Activated effector memory CD4-positive, alpha-beta T cell treated with anti-CD3 and anti-CD28 coated beads, Interleukin-2, amount 50 U/mL, for 16 hours (primary cell): Measurements from ENCODE around the gene GEMIN7.
"Not testable (repeated sequence)": the region's sequence is repeated elsewhere in the genome, so short reads cannot be mapped to it uniquely, and the experiment has no call there.

Source experiments
- DNase-seq: peaks from one replicate; pipeline ENCODE4 v3.0.0-alpha.2; 2020

Gene GEMIN7

DNA sequence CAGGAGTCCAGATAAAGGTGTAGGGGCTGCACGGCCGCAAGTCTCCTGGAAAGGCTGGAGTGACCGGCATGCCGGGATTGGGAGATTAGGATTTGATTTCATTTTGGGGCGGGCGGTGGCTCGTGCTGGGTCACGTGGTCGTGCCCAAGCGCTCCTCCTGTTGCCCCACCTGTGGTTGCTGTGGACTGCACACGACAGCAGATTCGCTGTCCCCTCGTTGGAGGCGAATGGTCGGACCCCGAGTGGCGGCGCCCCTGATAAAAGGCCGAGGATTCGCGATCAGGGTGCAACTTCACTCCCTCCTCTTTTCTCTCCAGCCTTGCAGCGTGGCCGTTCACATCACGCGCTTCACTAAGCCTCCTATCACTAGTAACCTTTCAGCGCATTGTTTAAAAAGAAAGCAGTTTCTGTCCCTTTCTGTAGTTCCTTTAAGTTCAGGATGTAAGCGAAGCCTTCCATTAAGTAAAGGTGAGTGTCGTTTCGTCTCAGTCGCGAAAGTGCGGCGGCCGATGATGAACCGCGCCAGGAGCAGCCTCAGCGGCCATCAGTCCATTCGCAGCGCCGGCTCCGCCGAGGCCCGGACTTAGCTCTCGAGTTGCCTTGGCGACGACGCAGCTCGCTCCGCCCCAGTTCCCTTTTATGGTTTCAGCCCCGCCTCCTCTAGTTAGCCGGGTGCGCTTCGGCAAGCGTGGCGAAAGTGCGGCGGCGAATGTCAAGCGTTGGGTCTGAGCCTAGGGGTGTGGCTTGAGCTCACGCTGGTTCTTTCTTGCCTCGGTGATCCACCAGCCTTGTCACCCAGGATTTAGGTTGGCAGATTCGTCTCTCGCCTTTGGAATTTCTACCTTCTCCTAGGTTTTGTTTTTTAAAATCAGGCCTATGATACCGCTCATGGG is 12.2 kb downstream of the GEMIN7 start:
- peak; percentile 99 for DNase-seq

DNA sequence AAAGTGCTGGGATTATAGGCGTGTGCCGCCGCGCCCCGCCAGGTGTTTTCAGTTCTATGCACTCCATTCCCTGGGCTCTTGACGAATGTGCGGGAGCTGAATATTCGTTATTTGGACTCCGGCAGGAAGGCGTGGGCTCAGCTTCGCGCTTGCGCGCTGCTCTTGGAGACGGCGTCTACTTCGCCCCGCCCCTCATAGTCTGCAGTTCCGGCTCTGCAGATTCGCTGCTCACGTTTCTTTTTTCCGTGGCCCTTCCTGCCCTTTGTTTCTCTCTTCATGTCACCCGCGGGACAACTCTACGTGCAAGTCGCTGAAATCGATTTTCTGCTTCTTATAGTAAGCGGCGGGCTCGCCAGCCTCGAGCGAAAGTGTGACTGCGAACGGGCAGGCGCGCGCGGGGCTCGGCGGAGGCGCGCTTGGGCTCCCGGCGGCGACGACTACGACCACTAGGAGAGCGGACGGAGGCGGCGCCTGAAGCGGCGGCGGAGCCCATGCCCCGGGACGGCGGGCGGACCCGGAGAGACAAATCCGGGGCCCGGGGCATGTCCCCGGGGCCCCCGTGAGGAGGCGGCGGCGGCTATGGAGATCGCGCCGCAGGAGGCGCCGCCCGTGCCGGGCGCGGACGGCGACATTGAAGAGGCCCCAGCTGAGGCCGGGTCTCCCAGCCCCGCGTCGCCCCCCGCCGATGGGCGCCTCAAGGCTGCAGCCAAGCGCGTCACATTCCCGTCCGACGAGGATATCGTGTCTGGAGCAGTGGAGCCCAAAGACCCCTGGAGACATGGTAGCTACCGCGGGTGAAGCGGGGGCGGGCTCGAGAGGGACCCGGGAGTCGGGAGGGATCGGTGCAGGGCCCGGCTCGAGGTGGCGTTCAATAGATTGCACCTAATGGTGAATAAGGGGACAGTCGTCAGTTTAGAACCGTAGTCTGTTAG is 14.0 kb downstream of the GEMIN7 start, which contains the start of gene PPP1R37:
PPP1R37 (plus strand) TSS at position 433 of the 932 bp plus-strand sequence; CDS start at position 580, 147 bp downstream.
- peak; percentile 97 for DNase-seq

- no peak for DNase-seq
Observed at GRCh38 chr19:45094137-45094536, 15.1 kb downstream of the GEMIN7 start.

DNA sequence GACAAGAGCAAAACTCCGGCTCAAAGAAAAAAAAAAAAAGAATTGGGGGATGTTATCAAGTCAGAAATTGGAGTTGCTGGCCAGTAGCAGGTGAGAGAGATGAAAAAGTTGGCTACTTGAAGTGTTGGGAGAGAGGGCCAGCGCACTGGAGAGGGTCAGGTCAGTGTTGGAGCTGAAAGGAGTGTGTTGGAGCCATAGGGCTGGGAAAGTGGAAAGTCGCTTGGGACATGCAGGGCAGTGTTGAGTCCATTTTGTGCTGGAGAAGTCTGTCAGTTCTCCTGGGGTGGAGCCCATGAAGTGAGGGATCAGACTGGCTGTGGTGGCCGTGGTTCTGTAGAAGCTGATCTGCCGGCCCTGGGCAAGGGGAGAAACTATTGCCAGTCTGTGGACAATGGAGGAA is 15.6 kb downstream of the GEMIN7 start:
- no peak for DNase-seq

GRCh38 chr19:45095496-45096413 is 16.7 kb downstream of the GEMIN7 start:
- DNase-seq = no peak

GRCh38 chr19:45096700-45097099 is 17.6 kb downstream of the GEMIN7 start:
- DNase-seq = no peak

- no peak for DNase-seq
Observed at GRCh38 chr19:45097450-45097775, 18.4 kb downstream of the GEMIN7 start.

DNA sequence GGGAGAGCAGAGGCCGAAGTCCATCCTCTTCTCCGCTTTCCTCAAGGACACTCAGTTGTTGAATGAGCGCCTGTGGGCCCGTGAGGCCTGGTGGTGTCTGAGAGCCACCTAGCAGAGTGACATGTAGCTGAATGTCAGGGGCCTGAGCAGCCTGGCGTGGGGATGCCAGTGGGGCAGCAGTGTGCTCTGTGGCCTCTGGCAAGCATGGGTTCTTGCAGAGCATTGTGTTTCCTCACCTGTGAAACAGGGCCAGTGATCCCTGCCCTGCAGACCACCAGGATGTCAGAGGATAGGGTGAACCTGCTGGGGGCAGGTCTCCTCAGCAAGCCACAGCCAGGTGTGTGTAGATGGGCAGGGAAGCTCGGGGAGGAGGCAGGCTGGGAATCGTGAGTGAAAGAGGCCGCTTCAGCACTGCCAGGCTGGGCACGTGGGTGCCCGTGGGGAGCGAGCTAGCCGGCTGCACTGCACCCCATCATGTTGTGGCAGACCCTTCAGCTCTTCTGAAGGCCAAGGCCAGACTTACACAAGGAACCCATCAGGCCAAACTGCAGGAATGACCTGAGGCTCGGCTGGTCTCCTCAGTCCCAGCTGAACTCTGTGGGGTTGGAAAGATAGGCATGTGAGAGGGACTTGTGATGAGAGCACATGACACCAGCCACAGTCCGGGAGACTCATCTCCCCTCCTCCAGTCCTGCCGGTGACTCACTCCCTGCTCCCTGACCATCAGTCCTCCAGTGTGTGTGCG is 18.9 kb downstream of the GEMIN7 start:
- DNase-seq = no peak

DNA sequence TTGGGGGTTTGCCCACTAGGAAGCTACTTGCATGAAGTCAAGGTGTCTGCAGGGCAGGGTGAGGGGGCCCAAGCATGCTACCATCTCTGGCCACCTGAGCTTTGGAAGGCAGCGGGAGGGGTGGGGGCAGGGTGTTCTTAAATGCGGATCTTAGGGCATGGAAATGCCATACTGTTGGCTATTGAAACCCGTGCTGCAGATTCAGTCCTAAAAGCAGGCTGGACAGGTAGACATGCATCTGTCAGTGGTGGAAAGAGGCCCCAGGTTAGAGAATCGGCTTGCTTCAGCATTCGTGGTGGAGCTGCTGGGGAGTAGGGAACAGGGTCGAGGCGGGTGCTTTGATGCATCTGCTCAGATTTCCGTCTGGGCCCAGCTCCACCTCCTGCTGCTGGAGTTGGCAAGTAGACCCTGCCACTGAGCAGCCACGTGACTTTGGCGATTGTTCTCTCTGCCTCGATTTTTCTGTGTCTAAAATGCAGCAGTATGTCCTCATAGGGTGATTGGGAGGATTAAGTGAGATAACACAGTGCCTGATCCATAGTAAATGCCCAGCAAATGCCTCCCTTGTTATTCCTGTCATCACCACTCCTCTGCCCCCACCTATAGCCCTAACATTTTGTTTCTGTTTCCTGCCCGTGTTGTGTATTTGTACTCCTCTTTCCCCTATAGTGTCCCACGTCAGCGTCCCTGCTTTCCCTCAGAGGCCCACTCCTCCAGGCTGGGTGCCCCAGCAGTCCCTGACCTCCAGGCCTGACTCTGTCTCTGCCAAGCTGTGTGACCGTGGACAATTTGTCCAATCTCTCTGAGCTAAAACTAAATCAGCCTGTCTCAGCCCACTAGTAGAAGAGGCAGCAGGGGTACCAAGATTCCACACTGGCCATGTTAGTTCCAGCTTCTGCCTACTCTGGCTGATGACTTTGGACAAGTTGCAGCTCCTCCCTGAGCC is 19.7 kb downstream of the GEMIN7 start:
- DNase-seq = no peak

DNA sequence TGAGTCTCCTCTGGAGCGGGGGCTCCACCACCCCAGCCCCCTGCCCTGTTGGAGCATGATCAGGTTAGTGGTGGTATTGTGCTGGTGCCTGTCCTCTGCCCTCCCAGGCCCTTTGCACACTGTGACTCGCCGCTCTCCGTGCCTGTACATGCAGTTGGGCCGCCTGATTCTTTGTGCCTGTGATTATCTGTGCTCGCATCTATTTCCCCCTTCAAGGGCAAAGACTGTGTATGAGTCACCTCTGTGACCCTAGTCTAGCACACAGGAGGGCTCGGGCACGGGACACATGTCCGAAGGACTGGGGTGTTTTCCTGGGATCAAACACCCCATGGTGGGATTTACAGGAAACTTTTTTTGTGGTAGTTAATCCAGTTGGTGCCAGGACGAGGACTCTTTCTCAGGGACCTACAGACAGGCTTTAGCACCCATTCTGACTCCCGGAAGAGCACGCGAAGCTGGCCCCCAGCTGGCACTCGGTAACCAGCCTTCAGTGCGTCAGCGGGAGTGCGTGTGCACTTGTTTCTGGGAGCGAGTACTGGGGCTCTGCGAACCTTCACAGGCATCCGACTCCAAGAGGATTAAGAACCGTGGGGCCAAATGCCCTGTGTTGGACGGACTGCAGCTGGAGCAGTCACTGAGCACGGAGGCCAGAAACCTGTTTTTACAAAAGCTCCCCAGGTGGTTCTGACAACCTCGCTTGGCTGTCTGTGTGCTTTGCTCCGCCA is 20.6 kb downstream of the GEMIN7 start:
- no peak for DNase-seq

DNA sequence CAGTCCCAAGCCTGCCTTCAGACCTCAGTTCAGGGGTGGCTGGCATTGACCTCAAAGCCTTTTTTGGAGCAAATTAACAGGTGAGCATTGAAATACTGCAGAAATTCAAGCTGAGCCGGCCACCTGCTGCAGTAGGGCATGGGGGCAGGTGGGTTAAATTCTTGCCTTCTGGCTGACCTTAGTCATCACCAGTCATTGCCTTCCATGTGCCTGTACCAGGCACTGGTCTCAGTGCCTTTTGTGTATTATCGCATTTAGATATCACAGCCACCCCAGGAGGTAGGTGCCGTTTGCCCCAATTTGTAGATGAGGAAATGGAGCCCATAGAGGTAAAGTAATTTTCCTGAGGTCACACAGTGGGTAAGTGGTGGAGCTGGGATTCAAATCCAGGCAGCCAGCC is 21.1 kb downstream of the GEMIN7 start:
- no peak for DNase-seq

DNA sequence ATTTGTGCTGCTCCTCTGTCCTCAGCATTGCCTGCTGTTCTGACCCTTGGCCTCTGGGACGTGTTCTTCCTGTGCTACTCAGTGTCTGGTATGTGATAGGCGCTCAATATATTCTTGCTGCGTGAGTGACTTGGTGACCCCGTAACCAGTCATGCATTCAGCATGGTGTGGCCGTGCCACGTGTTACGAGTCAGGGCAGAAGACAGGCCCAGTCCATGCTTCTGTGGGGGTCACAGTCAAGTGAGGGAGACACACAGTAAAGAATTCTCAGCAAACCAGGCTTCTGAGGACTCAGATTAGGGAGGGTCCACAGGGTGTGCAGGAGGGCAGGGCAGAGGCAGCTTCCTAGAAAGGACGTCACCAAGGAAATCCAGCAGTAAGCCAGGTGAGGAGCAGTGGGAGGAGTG is 21.8 kb downstream of the GEMIN7 start:
- DNase-seq = no peak

- no peak for DNase-seq
Observed at GRCh38 chr19:45101806-45102205, 22.7 kb downstream of the GEMIN7 start.

GRCh38 chr19:45102481-45102880 is 23.4 kb downstream of the GEMIN7 start:
- no peak for DNase-seq

- peak; percentile 69 for DNase-seq
Observed at GRCh38 chr19:45103156-45103507, 24.1 kb downstream of the GEMIN7 start.

DNA sequence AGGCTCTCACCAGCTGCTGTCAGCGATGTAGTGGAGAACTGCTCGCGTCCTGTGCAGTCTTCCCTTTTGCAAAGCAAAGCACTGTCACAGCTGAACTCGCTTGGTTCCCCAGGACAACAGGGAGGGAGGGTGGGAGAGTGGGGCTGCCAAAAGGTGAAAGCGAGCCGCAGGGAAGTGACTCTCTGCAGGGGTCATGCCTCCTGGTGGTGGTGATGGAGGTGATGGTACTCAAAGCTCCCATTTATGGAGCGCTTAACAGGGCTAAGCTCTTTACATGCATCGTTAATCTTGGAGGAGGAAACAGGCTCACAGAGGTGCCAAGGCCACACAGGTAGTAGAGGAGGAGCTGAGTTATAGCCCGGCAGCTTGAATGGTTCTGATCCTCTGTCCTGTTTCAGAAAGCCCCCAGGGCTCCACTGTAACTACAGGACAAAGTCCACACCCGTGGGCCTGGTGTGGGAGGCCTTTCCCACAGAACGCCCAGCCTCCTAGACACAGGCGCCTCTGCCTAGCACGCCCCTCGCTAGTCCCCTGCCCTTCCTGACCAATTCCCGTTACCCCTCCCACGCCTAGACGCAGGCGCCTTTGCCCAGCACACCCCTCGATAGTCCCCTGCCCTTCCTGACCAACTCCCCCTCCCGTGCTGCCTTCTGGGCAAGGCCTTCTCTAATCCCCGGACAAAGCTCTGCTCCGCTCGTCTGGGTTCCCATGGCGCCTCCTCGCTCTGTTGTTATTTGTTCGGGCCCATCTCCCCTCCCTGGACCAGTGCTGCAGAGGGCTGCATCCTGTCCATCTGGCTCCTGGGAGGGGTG is 24.7 kb downstream of the GEMIN7 start:
- no peak for DNase-seq

GRCh38 chr19:45104658-45105349 is 25.7 kb downstream of the GEMIN7 start:
- DNase-seq = no peak

DNA sequence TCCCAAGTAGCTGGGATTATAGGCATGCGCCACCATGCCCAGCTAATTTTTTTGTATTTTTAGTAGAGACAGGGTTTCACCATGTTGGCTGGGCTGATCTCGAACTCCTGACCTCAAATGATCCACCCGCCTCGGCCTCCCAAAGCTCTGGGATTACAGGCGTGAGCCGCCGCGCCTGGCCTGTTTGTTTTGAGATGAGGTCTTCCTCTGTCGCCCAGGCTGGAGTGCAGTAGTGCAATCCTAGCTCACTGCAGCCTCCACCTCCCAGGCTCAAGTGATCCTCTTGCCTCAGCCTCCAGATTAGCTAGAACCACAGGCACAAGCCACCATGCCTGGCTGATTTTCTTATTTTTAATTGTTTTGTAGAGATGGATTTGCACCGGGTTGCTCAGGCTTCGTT is 27.3 kb downstream of the GEMIN7 start:
- not testable (repeated sequence) for DNase-seq
